ENCODE data around the gene GHR.

The GHR gene

GRCh38 chr5:42768106-42768504, 344.9 kb downstream of the GHR start:
- DNase-seq (ENCODE audit: low spot score) (no peak), FAIRE-seq (no peak)

GRCh38 chr5:42770003-42770402, 346.8 kb downstream of the GHR start:
- DNase-seq (ENCODE audit: low spot score) (no peak), FAIRE-seq (no peak)
